GM12865 (cell line): ENCODE results near the gene ATN1.
"Not testable (repeated sequence)": the region's sequence is repeated elsewhere in the genome, so short reads cannot be mapped to it uniquely, and the experiment has no call there.

Source experiments
- DNase-seq: peaks from one replicate; pipeline ENCODE4 v3.0.0; 2010; ENCODE audit warnings: low read depth
- H3K4me3 ChIP-seq: 2 replicates; pipeline ENCODE4 v1.5.1; 2011; ENCODE audit warnings: mild to moderate bottlenecking, low read depth, low read length, control low read depth
- TF ChIP-seq, protein P1 (sequence below): IDR thresholded peaks from 2 replicates; pipeline ENCODE4 v1.5.1; 2011; ENCODE audit warnings: low read length, control low read depth, low read depth, inconsistent platforms; ENCODE audit not compliant: insufficient read depth; ENCODE audit errors: missing control alignments

ATN1 gene

GRCh38 chr12:6899427-6899826 lies 28.3 kb upstream of the ATN1 start:
- DNase-seq, result no peak
- no peak overlapping the region for H3K4me3 ChIP-seq
- TF ChIP-seq, protein P1, sequence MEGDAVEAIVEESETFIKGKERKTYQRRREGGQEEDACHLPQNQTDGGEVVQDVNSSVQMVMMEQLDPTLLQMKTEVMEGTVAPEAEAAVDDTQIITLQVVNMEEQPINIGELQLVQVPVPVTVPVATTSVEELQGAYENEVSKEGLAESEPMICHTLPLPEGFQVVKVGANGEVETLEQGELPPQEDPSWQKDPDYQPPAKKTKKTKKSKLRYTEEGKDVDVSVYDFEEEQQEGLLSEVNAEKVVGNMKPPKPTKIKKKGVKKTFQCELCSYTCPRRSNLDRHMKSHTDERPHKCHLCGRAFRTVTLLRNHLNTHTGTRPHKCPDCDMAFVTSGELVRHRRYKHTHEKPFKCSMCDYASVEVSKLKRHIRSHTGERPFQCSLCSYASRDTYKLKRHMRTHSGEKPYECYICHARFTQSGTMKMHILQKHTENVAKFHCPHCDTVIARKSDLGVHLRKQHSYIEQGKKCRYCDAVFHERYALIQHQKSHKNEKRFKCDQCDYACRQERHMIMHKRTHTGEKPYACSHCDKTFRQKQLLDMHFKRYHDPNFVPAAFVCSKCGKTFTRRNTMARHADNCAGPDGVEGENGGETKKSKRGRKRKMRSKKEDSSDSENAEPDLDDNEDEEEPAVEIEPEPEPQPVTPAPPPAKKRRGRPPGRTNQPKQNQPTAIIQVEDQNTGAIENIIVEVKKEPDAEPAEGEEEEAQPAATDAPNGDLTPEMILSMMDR, result no peak

DNA sequence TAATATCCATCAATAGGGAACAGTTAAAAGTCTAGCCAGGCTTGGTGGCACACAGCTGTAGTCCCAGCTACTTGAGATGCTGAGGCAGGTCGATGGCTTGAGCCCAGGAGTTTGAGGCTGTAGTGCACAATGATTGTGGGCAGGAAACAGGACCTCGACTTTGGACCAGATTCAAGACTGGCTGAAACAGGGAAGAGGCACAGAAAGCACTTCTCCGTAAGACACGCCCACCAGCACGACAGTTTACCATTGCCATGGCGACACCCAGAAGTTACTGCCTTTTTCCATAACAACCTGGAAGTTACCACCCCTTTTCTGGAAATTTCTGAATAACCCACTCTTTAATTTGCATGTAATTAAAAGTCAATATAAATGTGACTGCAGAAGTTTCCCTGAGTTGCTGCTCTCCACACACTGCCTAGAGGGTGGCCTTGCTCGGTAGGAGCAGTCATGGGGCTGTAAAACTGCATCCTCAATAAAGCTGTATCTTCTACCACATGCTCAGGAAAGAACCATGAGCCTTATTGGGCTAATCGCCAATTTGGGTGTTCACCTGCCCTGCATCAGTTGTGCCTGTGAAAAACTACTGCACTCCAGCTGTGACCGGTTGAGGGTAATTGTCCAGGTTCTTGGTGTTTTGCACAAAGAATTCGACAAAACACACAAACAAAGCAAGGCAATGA lies 27.8 kb upstream of the ATN1 start:
- H3K4me3 ChIP-seq, result no peak overlapping the region

GRCh38 chr12:6902448-6902847 lies 25.3 kb upstream of the ATN1 start:
- TF ChIP-seq, protein P1, result no peak
- H3K4me3 ChIP-seq, result no peak overlapping the region
- DNase-seq, result no peak

More for the DNA sequence above, 27.8 kb upstream of the ATN1 start:
- no peak for DNase-seq
- TF ChIP-seq, protein P1, result no peak

DNA sequence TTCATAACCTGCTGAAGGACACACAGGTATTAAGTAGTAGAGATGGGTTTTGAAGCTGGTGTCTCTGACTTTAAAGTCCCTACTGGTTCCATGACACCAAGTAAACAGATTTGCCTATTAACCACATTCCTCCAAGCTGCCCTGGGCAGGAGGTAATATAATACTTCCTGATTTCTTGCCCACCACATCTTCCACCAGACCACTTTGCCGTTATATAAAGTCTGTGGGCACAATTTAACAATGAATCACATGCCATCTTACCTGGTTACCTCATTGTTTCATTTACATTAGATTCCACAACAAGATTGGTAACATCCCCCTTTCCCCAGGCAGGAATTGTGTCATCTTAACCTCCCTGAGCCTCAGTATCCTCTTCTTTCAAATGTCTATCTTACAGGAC lies 24.0 kb upstream of the ATN1 start:
- TF ChIP-seq, protein P1, result no peak
- no peak overlapping the region for H3K4me3 ChIP-seq
- no peak for DNase-seq

DNA sequence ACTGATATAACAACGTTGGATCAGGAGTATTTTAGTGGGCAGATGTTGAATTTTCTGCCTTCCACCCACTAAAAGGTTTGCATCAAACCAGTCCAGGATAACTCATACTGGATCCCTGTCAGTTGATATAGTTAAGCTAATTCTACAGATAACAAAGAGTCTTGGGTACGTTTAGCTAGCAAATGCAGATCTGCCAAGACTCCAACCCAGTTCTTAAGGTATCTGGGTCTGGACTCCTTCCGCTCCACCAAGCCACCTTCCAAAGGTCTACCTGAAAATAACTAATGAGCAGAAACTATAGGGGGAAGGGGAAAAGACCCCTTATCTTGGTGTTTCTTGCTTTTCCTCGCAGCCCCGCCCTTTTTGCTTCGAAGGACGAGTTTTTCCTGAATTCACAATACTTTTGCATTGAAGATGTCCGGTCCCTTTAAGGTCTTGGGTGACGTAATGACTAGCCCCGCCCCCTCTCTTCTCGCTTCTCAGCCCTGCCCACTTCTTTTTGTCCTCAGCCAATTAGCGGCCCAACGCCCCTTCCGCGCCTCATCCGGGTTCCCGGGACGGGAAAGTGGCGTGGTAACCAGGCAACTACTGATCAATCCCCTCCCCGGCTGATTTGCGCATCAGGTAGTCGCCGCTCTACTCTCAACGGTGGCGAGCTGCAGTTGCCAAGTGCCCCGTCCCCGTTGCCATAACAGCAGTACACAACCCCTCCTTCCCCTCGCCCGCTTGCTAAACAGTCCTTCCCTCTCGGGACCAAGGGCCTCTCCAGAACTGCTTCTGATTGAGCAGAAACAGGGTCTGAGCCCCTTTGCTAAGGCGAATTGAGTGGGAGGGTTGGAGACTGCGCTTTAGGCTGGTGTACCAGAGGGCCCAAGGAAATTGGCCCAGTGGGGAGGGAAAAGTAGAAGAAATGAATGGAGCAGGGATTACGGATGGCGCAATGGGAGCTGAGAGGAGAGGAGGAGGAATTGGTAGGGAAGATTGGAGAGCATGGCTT lies 23.2 kb upstream of the ATN1 start, which contains the start of gene LRRC23:
LRRC23 (plus strand) TSS at position 543 of the 997 bp plus-strand sequence. CDS start 812 bp downstream, outside the sequence.
- TF ChIP-seq, protein P1, result no peak
- peak; percentile 97 for DNase-seq
- H3K4me3 ChIP-seq, result peak within 1 kb of the TSS; percentile 88

GRCh38 chr12:6905414-6906040 lies 22.2 kb upstream of the ATN1 start:
- DNase-seq, result no peak
- H3K4me3 ChIP-seq, result peak overlapping the region; percentile 88
- TF ChIP-seq, protein P1, result no peak

DNA sequence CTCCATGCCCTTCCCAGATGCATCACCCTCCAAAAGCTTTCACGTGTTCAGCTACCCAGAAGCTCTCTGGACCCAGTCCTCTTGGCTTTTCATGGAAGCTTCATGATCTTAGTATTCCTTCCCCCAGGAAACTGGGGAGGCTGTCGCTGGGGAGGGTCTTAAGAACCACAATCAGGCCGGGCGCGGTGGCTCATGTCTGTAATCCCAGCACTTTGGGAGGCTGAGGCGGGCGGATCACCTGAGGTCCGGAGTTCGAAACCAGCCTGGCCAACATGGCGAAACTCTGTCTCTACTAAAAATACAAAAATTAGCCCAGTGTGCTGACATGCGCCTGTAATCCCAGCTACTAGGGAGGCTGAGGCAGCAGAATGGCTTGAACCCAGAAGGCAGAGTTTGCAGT lies 19.6 kb upstream of the ATN1 start:
- DNase-seq, H3K4me3 ChIP-seq: not testable (repeated sequence)
